ENCODE data around the gene MRPS34. TPM values are rescaled to one million over a fixed set of nuclear protein-coding genes. Genes with fewer than 3 reads are reported as not detected.

MRPS34 gene
- total and polyA plus RNA-seq, 7 donors: 56.3 to 172 (median 75.1) TPM

GRCh38 chr16:1771864-1772361 lies 1.0 kb downstream of the MRPS34 start:
- peak in 1 of 2 donors; percentile 56 for DNase-seq
- H3K36me3 ChIP-seq (ENCODE audit: insufficient read depth in 1 of 2, low read depth in 1 of 2): peaks cover 4 to 48% of the 10 kb centered on the region in 2 donors
- intact Hi-C loops (cut with DNase I): loop anchor here (5.0 to 10.0 kb wide), 2 partner anchors 65 to 173 kb away; partner anchors contain the start of genes MAPK8IP3 (in 1 of the 2) and MSRB1 (in 1 of the 2)

DNA sequence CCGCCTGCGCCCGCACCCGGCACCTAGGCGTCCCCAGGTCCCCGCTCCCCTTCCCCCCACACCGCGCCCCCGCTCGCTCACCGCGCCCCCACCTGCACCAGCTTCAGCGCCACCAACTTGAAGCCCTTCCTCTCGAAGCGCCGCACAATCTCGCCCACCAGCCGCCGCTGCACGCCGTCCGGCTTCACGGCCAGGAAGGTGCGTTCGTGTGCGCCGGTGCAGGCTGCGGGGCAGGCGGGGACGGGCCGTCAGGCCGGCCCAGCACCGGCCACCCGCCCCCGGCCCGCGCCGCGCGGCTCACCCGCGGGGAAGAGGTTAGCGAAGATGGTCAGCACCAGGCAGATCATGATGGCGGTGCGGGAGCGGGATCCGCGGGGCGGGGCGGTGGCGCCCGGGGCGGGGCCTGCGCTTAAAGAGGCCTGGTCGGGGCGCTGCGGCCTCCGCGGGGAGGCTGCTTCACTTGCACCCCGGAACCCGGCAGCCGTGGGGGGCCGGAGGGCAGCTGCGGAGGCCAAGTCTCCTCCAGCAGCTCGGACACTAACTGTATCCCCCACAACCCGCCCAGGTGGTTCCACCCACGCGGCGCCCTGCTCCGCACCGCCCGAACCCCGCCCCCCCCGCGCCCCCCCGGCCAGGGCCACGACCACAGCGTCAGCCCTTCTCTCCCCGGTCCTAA lies 1.6 kb downstream of the MRPS34 start, which contains the start of gene NME3:
Gene NME3, minus strand, starts transcription at position 356 of the 676 bp plus-strand sequence. Its CDS starts 9 bp downstream, at position 347.
- WGBS, 3 donors: 0 to 1% (median 1%) methylated on average over 42 to 79 of the region's 79 CpGs
- ATAC-seq: peak; percentile 42 to 57 (median 54)
- no peaks in the 10 kb centered on the region for H3K27me3 ChIP-seq (ENCODE audit: insufficient read depth in 3 of 3, low read length in 2 of 3)
- H3K9me3 ChIP-seq: no peaks in the 10 kb centered on the region
- no peak for TF ChIP-seq CTCF (IDR thresholded peaks at IDR 0.05)
- peak within 1 kb of the TSS; percentile 90 for H3K27ac ChIP-seq
- peak; percentile 81 to 88 for DNase-seq
- intact Hi-C loops (cut with DNase I): loop anchor here (5.0 to 10.0 kb wide), 2 partner anchors 64 to 173 kb away; partner anchors contain the start of genes MAPK8IP3 (in 1 of the 2) and MSRB1 (in 1 of the 2)
- peaks cover 18% of the 10 kb centered on the region for H3K4me1 ChIP-seq
- peak within 1 kb of the TSS; percentile 76 for H3K4me3 ChIP-seq
- peaks cover 4 to 48% of the 10 kb centered on the region in 2 donors for H3K36me3 ChIP-seq (ENCODE audit: insufficient read depth in 1 of 2, low read depth in 1 of 2)

More at GRCh38 chr16:1771864-1772361, 1.0 kb downstream of the MRPS34 start:
- Histone ChIP-seq H3K4me1 (peaks cover 18% of the 10 kb centered on the region), H3K27ac (peak overlapping the region; percentile 90), H3K27me3 (ENCODE audit: insufficient read depth in 3 of 3, low read length in 2 of 3) (no peaks in the 10 kb centered on the region), H3K9me3 (no peaks in the 10 kb centered on the region), H3K4me3 (peak overlapping the region; percentile 76)
- 13 to 16% (median 14%) methylated on average over 20 to 22 of the region's 22 CpGs for WGBS, 3 donors
- no peak for ATAC-seq
- no peak for TF ChIP-seq CTCF (IDR thresholded peaks at IDR 0.05)

- Histone ChIP-seq H3K36me3 (ENCODE audit: insufficient read depth in 1 of 2, low read depth in 1 of 2) (peaks cover 4 to 48% of the 10 kb centered on the region in 2 donors), H3K27me3 (ENCODE audit: insufficient read depth in 3 of 3, low read length in 2 of 3) (no peaks in the 10 kb centered on the region), H3K9me3 (no peaks in the 10 kb centered on the region), H3K4me1 (peaks cover 18% of the 10 kb centered on the region), H3K27ac (peak overlapping the region; percentile 90), H3K4me3 (peak overlapping the region; percentile 76)
- intact Hi-C loops (cut with DNase I): loop anchor here (5.0 to 10.0 kb wide), 2 partner anchors 63 to 174 kb away; partner anchors contain the start of genes MAPK8IP3 (in 1 of the 2) and MSRB1 (in 1 of the 2)
- 4 to 11% (median 4%) methylated on average over 55 to 81 of the region's 81 CpGs for WGBS, 3 donors
- peak; percentile 7 to 32 (median 21) for ATAC-seq
- peak; percentile 73 to 84 for DNase-seq
- TF ChIP-seq CTCF (IDR thresholded peaks at IDR 0.05): no peak
Measured at GRCh38 chr16:1770328-1771187, 2.4 kb downstream of the MRPS34 start.

DNA sequence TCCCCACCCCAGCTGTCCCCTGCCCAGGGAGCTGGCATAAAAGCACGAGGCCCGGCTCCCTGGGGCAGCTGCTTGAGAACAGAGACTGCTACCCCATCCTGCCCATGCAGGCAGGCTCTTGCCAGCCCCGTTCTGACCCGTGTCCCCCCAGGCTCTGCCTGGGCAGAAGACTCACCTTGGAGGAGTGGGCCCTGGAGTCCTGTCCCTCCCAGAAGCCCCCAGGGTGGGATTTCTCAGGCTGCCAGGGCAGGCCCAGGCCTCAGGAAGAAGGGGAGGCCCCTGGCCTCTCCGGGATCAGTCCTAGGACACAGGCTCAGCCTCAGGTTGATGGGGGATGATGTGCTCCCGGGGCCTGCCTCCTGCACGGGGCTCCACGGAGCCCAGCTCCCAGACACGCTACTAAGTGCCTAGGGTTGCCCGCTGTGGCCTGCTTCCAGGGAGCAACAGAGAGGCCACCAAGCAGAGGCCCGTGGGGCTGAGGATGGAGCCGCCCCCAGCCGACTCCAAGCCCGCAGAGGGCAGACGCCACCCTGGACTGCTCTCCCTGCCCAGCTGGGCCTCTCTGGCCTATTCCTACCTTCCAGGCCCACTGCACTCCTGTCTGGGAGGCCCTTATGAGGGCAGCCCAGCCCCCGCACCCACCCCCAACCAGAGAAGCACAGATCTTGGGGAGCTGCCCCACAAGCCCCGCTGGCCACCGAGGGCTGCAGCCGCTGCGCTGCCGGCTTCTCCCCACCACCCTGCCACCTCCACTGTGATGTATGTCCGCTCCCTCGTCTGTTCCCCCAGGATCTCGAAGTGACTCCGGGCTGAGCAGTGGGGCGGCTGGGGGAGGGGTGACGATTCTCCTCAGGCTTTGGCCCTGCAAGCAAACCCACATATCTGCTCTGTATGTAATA lies 3.3 kb downstream of the MRPS34 start:
- peak overlapping the region; percentile 90 for H3K27ac ChIP-seq
- no peaks in the 10 kb centered on the region for H3K9me3 ChIP-seq
- peaks cover 4 to 48% of the 10 kb centered on the region in 2 donors for H3K36me3 ChIP-seq (ENCODE audit: insufficient read depth in 1 of 2, low read depth in 1 of 2)
- TF ChIP-seq CTCF (IDR thresholded peaks at IDR 0.05): no peak
- DNase-seq (peak in 1 of 2 donors; percentile 66), ATAC-seq (no peak)
- no peaks in the 10 kb centered on the region for H3K27me3 ChIP-seq (ENCODE audit: insufficient read depth in 3 of 3, low read length in 2 of 3)
- peaks cover 15% of the 10 kb centered on the region for H3K4me1 ChIP-seq
- 71 to 83% (median 74%) methylated on average over 27 of the region's 27 CpGs for WGBS, 3 donors
- peak overlapping the region; percentile 76 for H3K4me3 ChIP-seq
- intact Hi-C loops (cut with DNase I): loop anchor here (5.0 to 10.0 kb wide), 2 partner anchors 62 to 175 kb away; partner anchors contain the start of genes MAPK8IP3 (in 1 of the 2) and MSRB1 (in 1 of the 2)
